Right ventricle myocardium superior (tissue), 1 donor: ENCODE results near the gene ZMIZ1. TPM values are rescaled to one million over a fixed set of nuclear protein-coding genes. Genes with fewer than 3 reads are reported as not detected.
A peak's percentile ranks its signal among the peaks of the same experiment; 100 is the strongest.
"Not testable (repeated sequence)": the region's sequence is repeated elsewhere in the genome, so short reads cannot be mapped to it uniquely, and the experiment has no call there.

Source experiments
- ATAC-seq: fragments of 200-7000 bp; cut with Tn5 transposase; one replicate; pipeline ENCODE4 v1.9.1; 2020; ENCODE audit warnings: mild to moderate bottlenecking; ENCODE audit not compliant: poor library complexity
- DNase-seq: peaks from one replicate; pipeline ENCODE4 v3.0.0-alpha.2; 2020
- intact Hi-C: fragments of 100-400 bp; cut with DNase I; formaldehyde crosslinking; loops from one replicate; pipeline ENCODE4 v1.11.2; 2022
- total RNA-seq: library from RNA; stranded (reverse); fragmentation: NEBNext Ultra II Directional; extraction: Animal tissue kit (Norgen Biotek cat#: 25700); gene quantifications from one replicate; pipeline ENCODE4 v1.2.1, GENCODE V29; 2021
- donor health status: DM: no; HTN: yes; CAD: no; lungs with severe emphysema.

ZMIZ1 gene
- total RNA-seq, 1 donor from 2014 or later: 44.8 TPM

- intact Hi-C loops, DNase-seq, ATAC-seq: not testable (repeated sequence)
Observed at GRCh38 chr10:79332610-79333315, 264.0 kb downstream of the ZMIZ1 start.

DNA sequence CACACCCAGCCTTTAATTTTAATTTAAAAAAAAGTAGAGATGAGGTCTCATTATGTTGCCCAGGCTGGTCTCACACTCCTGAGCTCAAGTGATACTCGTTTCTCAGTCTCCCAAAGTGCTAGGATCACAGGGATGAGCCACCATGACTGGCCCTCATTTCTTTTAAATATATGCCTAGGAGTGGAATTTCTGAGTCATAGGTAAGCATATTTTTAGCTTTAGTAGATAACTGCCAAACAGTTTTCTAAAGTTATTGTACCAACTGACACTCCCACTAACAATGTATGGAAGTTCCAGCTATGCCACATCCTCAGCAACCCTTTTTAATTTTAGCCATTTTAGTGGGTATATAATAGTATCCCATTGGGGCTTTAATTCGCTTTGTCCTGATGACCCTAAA is 264.7 kb downstream of the ZMIZ1 start:
- DNase-seq: no peak
- no peak for ATAC-seq
- intact Hi-C loops: no loop called here

- intact Hi-C loops: no loop called here
- no peak for ATAC-seq
Observed at GRCh38 chr10:79334573-79334972, 265.8 kb downstream of the ZMIZ1 start.

GRCh38 chr10:79335094-79335469 is 266.3 kb downstream of the ZMIZ1 start:
- no peak for ATAC-seq
- DNase-seq: no peak
- intact Hi-C loops: no loop called here

More at GRCh38 chr10:79334573-79334972, 265.8 kb downstream of the ZMIZ1 start:
- DNase-seq: no peak

- peak; percentile 33 for ATAC-seq
- no peak for DNase-seq
- intact Hi-C loops: no loop called here
Observed at GRCh38 chr10:79335470-79336235, 266.9 kb downstream of the ZMIZ1 start.

DNA sequence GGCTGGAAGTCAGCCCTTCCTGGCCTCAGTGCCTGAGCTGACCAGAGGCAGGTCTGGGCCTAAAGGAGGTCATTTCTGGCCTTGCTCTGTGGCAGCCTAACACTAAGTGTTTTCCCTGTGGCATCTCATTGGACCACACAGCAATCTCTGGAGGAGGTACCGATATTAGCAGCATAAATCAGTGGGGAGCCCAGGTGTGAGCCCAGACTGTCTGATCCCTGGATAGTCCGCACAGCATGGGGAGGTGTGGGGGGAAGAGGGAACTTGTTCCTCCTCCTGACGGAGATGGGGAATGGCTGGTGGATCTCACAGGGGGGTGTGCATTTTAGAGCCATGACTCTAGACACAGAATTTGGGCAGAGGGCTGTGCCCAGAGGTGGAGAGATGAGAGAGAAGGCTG is 267.5 kb downstream of the ZMIZ1 start:
- ATAC-seq (no peak), DNase-seq (no peak)
- intact Hi-C loops: no loop called here

- intact Hi-C loops: no loop called here
- ATAC-seq (no peak), DNase-seq (no peak)
Observed at GRCh38 chr10:79336739-79337138, 268.0 kb downstream of the ZMIZ1 start.

DNA sequence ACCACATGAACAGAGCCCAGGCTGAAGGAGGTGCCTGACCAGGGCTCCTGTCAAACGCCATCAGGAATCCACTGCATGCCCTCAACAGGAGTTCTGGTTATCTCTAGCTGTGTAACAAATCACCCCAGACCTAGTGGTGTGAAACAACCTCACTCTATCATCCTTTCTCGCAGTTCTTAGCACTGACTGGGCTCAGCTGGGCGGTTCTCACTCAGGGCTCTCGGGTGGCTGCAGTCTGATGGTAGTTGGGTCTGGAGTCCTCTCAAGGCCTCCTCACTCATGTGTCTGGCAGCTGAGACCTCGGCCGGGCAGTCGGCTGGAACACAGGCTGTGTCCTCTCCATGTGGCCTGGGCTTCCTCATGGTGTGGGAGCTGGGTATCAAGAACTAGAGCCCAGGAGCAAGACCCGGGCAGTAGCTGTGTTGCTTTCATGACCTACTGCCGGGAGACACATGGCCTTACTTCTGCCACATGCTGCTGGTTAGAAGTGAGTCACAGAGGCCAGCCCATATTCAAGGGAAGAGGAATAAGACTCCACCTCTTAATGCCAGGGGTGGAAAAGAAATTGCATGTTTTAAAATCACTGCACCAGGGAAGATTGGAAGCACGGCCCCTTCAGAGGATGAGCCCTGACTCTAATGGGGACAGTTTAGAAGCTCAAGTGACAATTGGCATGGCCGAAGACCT is 269.2 kb downstream of the ZMIZ1 start:
- ATAC-seq, DNase-seq, intact Hi-C loops: not testable (repeated sequence)

DNA sequence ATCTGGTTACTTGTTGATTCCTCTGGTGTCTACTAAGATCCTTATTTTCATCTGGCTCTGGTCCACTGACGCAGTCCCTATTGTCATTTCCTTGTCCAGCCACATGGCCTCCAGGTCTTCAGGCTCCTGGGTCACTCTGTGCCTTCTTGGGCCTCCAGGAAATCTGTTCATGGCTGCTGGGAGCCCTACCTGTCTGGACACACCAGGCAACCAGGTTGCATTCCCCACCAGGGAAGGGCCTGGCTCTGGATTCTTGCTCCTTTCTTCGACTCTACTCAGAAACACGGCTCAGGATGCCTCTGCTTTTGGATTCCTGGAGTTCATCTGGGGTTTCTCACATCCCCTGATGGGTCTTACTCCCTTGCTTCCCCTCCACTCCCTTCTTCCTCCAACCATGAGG is 270.5 kb downstream of the ZMIZ1 start:
- intact Hi-C loops: no loop called here
- DNase-seq (no peak), ATAC-seq (no peak)

GRCh38 chr10:79340646-79341244 is 272.0 kb downstream of the ZMIZ1 start:
- no peak for DNase-seq
- intact Hi-C loops: no loop called here
- peak; percentile 35 for ATAC-seq

- intact Hi-C loops: no loop called here
- ATAC-seq: no peak
Observed at GRCh38 chr10:79342295-79342761, 273.6 kb downstream of the ZMIZ1 start.

DNA sequence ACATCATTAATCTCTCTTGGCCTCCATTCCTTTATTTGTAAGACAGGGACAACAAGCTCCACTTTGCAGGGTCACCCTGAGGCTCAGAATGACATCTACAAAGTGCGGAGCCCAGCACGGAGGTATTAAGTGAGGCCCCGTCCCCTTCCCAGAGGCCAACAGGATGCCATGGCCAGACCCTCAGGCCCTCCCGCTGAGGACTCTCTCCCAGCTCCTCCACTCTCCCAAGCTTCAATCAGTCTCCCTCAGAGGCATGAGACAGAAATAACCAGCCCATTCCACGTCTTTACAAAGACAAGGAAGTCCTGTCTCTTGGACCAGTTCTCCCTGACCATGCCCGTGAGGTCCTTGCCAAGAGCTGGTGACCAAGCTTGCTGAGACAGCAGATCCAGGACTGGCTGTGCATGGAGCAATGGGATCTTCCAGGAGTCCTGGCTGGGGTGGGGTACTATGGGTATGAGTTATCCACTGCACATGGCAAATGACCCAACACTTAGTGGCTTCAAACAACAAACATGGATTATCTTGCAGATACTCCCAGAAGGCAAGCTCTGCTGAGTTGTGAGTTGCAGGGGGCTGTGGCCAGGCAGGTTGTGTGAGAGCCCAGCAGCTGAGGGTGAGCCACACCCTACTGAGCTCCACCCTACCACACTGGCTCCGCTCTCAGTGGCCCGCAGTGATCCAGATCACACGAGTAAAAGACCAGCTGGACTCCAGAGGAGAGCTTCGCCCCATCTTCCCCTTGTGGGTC is 274.2 kb downstream of the ZMIZ1 start:
- intact Hi-C loops: no loop called here
- ATAC-seq: no peak
- DNase-seq: no peak

More at GRCh38 chr10:79342295-79342761, 273.6 kb downstream of the ZMIZ1 start:
- DNase-seq: no peak

DNA sequence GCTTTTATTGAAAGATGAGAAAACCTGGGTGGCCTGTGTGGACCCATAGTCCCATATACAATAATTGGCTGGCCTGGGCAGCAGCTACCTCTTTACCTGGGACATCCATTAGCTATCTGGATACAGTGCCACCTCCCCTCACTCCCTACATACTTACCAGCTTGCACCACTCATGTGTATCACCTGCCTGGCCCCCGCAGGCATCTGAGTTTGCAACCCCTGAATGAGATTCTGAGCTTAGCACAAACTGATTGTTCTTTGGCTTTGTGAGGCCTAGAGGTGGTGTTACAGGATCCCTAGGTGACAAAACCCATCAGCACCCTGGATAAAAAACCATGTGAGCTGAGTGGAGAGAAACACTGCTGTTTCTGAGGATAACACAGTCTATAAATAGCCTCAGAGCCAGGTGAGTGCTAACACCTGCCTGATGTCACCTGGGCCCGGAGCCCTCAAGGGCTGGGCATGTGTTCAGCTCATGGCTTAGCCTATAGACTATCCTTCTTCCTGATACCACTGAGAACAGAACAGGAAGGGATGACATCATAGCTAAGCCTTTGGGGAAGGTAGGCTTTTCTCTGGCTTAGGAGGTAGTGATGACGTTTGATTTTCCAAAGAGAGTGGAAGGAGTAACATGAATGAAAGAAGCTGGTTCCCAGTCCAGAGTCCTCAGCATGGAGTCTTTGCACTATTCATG is 275.9 kb downstream of the ZMIZ1 start:
- no peak for ATAC-seq
- intact Hi-C loops: no loop called here
- DNase-seq: no peak

- intact Hi-C loops: no loop called here
- DNase-seq (no peak), ATAC-seq (no peak)
Observed at GRCh38 chr10:79345241-79346011, 276.7 kb downstream of the ZMIZ1 start.

DNA sequence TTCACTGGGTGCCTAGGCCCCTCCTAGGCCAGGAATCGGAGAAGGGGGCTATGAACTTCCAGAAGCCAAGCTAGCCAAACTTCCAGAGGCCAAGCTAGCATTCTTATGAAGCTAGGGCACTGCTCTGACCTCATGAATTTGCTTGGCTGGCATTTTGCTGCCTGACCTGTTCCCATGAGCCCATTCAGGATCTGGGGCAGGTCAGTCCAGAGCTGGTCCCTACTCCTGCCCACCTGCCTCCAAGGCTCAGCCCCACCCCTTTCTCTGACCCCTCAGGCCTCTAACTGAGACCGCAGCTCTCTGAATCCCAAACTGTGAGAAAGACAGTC is 277.2 kb downstream of the ZMIZ1 start:
- DNase-seq (no peak), ATAC-seq (no peak)
- intact Hi-C loops: no loop called here

- DNase-seq (no peak), ATAC-seq (no peak)
- intact Hi-C loops: no loop called here
Observed at GRCh38 chr10:79346388-79347225, 277.8 kb downstream of the ZMIZ1 start.
